Stimulated activated CD8-positive, alpha-beta memory T cell treated with anti-CD3 and anti-CD28 coated beads, Interleukin-12 subunit alpha, Interleukin-12 subunit beta, amount 100 ng/mL, for 24 hours (primary cell): ENCODE results near the gene TENM3.

Source experiments
- DNase-seq: peaks from one replicate; pipeline ENCODE4 v3.0.0-alpha.2; 2020; ENCODE audit errors: extremely low read depth

TENM3 gene

DNA sequence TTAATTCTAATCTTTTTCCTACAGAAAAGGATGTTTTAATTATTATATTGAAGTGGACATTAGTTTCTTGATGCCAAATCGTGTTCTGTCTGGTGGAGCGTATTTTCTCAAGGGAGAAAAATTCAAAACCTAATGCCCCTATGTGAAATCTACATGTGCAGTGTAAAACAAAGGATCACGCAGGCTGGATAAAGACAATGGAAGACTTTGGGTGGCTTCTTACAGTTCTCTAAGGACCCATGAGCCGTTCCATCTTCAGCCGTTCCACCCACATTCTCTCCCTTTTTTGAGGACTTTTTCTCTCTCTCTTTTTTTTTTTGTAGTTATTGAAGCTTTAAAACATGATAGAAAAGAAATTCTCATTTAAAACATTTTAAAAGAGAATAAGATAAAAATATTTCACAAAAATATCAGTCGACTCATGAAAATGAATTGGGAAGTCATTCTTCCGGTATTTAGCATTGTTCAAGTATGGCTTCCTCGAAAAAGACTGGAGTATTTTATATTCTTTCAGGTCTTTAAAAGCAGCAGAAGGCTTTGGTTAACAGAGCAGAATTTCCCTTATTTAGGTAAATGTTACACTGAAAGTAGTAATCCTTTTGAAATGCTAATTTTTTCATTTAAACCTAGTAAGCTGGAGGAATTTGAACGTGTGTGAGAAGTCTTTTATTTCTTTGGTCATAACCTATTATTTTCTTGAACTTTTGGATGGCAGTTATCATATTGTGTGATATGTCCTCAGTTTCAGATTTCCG is 11.0 kb downstream of the TENM3 start:
- DNase-seq: no peak

DNA sequence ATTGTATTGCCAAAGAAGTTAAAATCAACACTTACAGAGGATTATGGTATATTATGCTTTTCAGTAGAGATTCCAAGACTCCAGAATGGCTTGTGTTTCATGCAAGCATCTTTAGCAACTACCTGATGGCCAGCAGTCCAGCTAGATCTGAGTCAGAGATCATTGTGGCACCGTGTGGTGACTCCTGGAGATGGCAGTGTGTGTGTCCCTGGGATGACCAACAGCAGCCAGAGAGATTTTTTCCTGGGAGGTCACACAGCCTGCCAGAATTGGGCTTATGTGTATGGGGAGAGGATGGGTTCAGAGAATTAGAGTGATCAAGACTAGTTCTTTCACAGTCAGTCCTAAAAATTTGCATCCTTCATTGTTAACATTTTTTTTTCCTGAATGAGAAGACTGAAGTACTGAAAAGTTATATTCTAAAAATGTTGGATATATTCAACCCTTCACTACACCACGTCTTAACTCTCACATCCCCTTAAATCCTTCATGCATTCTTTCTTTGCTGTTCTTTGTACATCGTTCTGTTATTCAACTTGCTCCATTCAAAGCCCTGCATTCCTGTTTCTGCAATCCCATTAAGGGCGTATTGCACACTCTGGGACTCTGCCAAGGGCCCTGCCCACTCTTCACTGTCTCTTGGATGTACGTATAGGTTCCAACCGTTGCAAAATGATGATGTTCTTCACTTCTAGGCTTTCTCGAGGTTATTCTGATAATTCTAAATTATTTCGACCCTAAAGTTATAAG is 12.4 kb downstream of the TENM3 start:
- DNase-seq: no peak

DNA sequence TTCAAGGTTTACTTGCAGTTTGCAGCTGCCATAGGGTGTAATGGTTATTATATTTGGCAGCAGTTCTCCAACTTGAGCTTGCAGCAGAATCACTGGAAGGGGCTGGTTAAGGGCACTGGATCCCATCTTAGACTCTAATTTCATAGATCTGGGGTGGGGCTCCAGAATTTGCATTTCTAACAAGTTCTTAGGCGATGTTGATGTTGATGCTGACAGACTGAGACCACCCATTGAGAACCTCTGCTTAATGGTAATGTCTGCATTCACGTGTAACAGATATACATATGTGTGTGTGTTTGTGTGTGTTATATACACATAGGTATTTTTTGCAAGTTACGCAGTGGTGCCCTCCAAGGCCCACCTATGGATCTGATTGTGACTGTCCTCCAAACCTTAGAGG is 13.8 kb downstream of the TENM3 start:
- DNase-seq: no peak

DNA sequence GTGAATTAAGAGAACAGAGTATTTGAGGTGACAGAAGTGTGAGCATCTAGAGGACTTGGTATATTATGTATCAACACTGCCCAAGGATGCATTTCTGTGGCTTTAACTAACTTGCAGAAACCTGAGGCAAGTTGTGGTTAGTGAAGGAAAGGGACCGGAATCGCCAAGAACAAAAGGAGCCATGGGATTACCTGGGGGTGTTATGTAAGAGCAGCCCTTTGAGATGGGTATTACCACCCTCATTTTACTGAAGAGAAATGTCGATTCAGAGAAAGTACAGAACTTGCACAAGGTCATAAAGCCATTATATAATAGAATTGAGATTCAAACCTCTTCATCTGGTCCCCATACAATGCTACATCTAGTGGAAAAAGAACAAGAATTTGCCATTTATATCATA is 14.3 kb downstream of the TENM3 start:
- no peak for DNase-seq

DNA sequence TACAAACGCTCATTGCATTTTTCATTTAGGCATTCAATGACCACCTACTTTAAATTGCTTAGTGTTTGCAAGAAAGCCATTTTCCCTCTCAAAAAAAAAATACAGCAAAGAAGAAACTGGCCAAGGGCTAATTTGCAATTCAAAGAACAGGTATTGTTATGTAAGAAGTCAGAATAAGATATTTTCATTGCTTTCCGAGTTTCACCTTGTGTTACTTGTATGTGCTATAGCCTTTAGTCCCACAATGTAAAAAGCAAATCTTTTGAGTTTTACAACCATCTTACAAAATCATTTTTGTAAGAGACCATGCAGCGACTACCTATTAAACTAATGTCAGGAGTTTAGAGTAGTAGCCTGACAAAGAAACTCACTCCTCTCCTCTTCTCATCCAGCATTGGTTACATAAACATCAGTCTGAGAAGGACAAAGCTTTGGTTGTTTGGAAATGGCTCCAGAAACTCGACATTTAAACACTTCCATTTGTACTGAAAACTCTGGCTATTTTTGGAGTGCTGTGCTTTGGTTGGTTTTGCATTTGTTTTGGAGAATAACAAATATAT is 15.3 kb downstream of the TENM3 start:
- DNase-seq: no peak

DNA sequence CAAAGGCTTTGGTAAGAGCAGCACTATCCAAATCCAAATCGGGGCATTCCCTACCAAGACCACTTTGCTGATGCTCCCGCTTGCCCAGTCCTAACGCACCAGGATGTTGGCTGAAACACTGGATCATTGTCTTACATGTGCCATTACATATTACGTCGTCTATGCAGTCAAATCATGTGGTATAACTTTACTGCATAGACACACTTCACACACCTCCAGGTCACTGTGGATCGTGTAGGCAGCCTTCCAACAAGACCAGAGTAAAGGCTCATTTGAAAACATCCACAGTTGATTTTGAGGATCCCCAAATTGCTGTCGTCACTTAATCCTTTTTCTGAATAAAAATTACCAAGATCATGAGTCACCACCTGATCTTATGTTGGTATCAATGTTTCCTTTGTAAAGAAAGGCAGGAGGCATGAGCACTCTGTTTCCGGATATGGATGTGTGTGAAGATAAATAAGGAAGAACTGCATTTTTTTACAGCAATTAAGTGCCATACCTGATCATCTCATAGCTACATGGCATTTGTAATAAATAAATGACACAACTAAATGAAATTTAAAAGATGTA is 18.5 kb downstream of the TENM3 start:
- DNase-seq: no peak

DNA sequence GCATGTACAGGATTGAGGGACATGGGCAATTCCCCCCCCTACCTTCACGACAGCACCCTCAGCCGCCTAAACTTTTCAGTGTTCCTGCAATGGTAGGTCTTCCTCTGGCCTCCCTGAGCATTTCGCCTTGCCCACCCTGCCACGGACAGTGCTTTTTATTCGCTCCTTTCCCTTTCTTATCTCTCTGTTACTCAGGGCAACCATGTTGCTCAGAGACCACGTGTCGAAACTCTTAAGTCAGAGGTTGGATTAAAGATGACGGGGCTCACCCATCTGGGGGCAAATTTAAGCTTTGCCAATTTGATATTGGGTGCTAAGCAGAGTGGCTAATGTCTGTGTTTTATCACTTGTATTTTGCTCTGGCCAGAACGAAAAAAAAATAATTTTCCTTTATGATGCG is 20.4 kb downstream of the TENM3 start:
- DNase-seq: no peak

DNA sequence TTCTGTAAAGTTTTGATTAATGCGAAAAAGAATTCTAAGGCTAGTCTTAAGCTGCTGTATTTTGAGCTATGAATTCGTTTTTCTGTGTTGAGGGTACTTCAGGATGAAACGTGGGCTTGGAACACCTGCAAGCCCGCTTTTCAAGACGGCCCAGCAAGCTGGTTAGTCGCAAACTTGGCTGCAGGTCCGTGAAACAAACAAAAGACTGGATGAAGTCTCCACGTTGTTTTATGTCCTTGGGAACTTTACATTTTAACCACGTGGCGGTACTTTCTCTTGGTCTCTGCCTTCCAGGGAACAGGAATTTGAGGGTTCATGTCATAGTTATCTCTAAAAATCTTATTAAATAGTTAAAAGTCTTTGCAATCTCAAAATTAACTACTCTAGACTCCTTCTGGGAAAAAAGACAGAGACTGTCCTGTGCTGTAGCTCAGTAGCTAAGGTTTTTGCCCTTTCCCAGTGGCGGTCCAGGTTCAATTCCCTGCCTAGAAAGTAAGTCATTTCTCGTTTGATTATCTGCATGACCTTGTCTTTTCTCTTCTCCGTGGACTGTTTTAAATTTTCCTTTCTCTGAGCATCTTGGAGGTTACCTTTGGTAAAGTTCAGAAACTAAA is 21.0 kb downstream of the TENM3 start:
- no peak for DNase-seq

DNA sequence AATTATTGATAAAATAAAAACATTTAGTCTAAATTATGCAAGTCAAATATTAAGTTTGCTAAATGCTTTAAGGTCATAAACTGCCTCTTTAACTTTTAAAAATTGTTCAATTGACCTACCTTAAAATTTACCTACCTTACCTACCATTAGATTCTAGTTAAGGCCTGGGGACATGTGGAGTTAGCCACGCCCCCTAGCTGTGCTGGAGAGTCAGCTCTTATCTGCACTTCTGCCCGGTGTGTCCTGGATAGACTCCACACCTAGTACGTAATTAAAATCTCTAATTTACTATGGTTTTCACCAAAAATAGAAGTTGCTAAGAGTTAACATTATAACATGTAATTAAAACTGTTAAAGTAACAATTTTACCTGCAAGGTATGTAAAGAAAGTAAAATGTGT is 22.7 kb downstream of the TENM3 start:
- no peak for DNase-seq

DNA sequence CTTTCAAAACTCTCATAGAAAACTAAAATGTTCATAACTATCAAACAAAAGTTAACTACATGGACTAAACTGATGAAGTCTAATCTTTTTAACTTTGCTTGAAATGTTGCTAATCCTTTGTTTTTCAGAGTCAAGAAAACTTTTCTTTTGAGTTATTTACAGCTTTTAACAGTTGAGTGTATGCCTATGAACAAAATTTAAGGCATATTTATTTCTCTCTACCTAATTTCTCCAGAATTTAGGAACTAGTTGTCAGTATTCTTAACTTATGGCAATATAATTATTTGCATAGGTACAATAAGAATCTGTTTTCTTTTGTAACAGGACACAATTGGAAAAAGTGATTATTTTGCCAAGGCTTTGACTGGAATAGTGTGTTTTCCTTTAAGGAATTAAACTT is 23.8 kb downstream of the TENM3 start:
- DNase-seq: no peak

DNA sequence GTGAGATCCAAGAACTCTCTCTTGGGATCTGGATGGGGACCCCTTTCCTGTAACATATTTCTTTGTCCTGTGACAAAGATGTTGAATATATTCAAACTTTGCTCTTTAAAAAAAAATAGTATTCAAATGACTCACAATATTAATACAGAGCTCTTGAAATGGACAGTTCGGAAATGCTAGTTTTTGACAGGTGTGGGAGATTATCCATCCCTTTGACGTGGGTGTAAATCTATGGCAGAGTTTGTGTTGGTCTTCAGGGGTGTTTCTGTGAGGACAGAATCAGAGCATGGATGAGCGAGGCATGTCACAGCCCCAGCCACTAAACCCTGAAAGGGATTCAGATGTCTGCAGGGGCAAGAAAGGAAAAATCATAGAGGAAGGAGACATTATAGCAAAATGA is 25.8 kb downstream of the TENM3 start:
- DNase-seq: no peak

DNA sequence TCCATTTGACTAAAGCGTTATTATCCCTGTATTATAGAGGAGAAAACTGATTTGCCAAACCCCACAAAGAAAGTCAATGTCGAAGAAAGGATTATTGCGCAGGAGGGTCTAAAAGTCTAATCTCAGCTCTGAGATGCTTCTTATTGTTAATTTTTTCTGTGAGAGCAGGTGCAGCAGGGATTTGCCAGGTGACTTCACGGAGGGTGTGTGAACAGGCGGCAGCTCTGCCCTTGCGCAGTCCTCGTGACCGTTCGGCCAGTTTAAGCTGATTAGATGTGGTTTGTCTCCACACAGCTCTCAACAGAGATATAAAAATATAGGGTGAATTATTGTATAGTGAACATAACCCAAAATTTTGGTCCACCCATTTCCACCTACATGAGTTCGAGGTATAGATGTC is 28.5 kb downstream of the TENM3 start:
- no peak for DNase-seq

DNA sequence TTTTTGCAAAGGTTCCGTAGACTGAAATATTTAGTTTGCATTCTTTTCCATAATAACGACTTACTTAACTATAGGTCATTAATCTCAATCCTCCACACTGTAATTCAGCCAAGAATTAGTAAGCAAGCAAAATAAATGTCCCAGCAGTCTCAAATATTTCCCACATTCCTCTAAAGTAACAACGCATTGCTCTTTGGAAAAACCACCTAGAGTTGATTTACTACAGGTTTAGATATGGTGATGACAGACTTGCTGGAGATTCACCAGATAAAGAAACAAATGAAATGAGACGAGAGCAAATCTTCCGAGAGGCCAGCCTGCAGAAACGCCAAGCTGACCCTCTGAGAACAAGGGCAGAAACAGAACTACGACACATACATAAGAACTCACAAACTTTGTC is 28.9 kb downstream of the TENM3 start:
- no peak for DNase-seq

DNA sequence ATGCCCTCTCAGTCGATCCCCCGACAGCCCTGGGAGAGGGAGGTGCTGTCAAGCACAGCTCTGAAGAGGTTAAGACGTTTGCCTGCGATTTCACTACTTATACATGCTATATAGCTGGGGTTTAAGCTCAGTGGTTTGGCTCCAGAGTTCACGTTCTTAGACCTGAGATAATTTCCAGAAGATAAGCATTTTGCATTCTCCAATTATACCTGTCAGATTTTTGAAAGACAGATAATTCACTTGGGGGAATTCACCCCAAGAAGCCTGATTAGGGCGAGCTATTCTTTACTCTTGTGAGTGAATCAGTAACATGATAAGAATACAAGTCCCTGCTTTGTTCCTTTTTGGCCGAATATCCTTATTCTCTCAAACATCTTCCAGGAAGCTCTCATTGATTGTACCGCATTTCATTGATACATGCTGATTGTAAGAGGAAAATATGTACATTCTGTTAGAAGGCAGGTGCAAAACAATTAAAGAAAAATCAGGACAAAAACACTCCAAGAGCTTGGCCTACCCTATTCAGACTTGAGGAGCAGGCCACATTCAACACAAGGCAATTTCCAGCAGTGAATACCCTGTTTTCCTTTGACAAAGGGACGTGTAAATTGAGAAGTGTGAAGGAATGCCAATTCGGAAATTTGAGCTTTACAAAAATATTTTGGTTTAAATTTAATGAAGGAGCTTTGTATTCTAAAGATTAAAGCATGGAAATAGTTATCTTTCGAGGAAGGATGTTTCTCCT is 30.2 kb downstream of the TENM3 start:
- no peak for DNase-seq

DNA sequence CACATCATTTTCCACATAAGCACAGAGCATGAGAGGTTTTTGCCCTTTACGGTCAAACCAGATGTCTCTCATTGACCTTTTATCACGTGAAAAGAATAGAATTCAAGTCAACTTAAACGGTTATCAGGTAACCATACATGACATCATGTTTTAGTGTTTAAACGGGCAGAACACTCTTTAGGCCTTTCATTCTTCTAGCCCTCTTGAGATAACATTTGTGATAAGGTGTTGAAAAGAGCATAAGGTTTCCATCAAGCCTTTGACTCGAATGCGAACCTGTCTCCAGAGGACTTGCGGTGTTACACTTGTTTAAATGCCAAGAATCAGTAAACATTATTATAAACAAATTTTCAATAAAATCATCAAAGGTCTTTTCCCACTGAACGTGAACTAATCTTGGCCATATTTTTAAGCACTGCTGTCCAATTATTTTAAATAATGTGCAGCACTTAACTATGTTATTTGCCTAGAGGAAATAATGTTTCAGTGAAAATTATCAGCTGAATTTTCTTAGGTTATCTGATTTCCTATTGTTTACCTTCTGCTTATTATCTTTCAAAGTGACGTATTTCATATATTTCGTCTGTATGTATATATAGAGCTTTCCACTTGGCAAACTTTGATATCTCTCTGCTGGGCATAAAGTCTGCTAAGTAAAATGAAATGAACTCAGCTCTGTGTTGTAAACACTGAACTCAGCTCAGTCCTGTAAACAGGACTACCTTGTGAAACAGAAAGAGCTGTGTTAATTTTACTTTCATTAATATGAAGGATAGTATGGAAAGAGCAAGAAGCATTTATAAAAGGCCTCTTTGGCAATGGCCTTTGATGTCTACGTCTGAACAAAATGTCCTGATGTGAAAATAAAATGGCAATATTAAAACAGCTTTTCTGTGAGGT is 33.3 kb downstream of the TENM3 start:
- DNase-seq: no peak

DNA sequence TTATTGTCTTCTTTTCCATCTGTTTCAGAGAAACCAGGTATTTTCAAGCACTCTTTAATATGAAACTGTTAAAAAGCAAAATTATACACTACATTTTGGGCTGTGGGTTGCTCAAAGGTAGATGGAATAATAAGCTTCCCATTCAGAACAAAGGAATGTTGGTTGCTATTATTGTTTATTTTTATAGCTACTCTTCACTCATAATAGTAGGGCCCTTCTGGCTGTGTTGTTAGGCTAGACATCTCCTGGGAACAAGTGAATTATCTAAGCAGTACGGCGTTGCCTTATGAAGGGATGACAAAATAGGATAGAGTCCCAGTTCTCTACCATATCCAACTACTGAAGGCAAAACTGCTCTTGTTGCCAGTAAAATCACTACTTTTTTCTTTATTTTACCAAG is 34.2 kb downstream of the TENM3 start:
- DNase-seq: no peak

DNA sequence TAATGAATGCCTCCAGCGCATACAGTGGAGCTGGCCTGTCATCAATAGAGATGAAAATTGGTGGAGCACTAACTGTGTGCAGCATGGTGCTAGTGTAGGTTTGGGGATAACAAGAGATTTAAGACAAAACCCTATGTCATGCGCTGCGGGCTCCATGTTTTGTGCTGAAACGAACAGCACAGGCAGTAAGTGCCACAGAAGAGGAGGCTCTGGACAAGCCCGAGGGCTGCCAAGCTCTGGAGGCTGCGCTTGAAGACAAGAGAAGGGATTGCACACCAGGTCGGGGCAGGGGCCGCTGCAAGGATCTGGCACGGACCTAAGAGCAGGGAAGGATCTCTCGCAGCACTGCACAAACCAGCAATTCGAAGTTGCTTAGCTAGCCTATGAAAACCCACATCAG is 35.5 kb downstream of the TENM3 start:
- DNase-seq: no peak

DNA sequence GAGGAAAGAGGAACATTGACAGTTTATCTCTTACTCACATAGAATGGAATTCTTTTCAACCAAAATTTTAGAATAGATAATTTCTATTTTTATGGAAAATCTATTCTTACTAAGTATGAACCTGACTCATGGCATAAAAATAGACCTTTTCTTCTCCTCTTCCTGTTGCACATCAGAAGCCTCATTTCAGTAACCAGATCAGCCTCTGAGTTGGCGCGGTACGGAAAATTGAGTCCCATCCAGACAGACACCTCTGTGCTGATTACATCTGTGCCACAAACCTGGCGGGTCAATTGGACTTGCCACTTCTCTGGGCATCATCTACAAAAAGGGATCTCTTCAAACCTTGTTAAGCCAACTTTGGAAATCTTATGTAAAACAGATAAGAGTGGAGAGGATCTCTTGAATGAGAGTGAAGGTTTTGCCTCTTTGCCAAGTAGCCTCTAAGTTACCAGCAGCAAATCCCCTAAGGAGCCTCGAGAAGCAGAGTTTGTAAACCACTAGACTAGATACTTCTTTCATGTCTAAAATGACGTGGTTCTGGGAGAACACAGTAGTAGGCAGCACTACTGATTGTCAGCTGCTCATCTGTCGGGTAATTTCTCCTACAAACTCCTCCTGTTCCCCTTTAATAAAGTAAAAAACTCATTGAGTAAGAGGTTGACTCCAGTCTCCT is 37.4 kb downstream of the TENM3 start:
- no peak for DNase-seq

DNA sequence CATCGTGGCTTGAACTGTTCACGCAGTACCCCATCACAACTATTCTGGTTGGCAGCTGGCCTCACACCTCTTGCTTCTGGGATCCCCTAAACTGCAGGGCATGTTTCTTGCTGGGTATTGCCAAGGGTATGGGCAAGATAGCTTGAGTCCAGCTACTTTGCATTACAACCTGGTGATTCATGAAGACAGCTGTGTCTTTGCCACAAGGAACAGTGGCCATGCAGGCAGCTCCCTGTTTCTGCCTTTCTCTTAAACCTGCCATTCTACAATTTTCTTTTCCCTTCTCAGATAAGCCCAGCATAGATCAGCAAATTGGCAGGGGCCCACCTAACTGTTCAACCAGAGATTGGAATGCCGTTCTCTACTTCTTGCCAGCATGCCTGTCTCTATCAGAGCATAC is 42.8 kb downstream of the TENM3 start:
- no peak for DNase-seq

DNA sequence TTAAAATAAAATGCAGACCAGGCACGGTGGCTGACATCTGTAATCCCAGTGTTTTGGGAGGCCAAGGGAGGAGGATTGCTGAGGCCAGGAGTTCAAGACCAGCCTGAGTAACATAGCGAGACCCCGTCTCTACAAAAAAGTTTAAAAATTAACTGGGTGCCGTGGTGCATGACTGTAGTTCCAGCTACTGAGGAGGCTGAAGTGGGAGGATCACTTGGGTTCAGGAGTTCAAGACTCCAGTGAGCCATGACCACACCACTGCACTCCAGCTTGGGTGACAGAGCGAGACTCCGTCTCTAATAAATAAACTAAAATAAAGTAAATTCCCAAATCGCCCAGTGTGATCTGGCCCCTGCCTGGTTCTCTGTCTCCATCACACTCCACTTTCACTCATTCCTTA is 43.7 kb downstream of the TENM3 start:
- DNase-seq: no peak
